HCT116 (cell line): ENCODE results near the gene DUSP16. TPM values are rescaled to one million over a fixed set of nuclear protein-coding genes. Genes with fewer than 3 reads are reported as not detected.

ENCODE experiments used
- ATAC-seq: fragments of 200-7000 bp; cut with Tn5 transposase; 2 replicates; pipeline ENCODE4 v1.9.1; 2020; ENCODE audit warnings: mild to moderate bottlenecking, moderate library complexity
- BruUV-seq: library from RNA; stranded (reverse); fragments of 400-500 nt; replicated peaks from 2 replicates; lab custom pipeline; 2021; lab: Mats Ljungman, UMichigan
- CTCF ChIA-PET: fragments of 300-600 bp; sonication (Branson Sonifier 250); formaldehyde crosslinking; loops from one replicate; lab custom pipeline; 2021; ENCODE audit warnings: antibody characterized with exemption; lab: Charles Lee
- POLR2A ChIA-PET: fragments of 300-600, 350-600 bp; sonication (Branson Sonifier 250); formaldehyde crosslinking; loops from one replicate; lab custom pipeline; 2021; ENCODE audit warnings: antibody characterized with exemption; lab: Charles Lee
- RAD21 ChIA-PET, 2 experiments: fragments of 300-600 bp; sonication (Branson Sonifier 250); formaldehyde crosslinking; loops; one replicate each; lab custom pipeline; 2023; ENCODE audit warnings: low total read pairs in 2 of 2; ENCODE audit not compliant: uncharacterized antibody in 2 of 2, unreplicated experiment in 2 of 2, low non-redundant PET in 1 of 2; lab: Charles Lee
- DNase-seq: peaks from one replicate; pipeline ENCODE4 v3.0.0-alpha.2; 2010; ENCODE audit warnings: low read depth, low spot score
- H2AFZ ChIP-seq: fragments of 200-600 bp; shearing (Covaris generic), sonication (generic); 2 replicates; pipeline ENCODE4 v1.6.1; 2017; ENCODE audit warnings: low read depth, mixed run types, mixed read lengths, antibody characterized with exemption, low read length; ENCODE audit not compliant: poor library complexity, severe bottlenecking
- H3K27ac ChIP-seq: 2 replicates; pipeline ENCODE4 v1.5.1; 2012; ENCODE audit warnings: low read depth, low read length
- H3K27me3 ChIP-seq: fragments of 200-600 bp; sonication (generic); 2 replicates; pipeline ENCODE4 v1.6.1; 2016; ENCODE audit warnings: mixed run types, low read length, mixed read lengths; ENCODE audit not compliant: insufficient read depth
- H3K36me3 ChIP-seq, 2 experiments: fragments of 200-500 bp in 1 of 2; fragments of 200-600 bp in 1 of 2; sonication (Bioruptor generic) in 1 of 2; sonication (generic) in 1 of 2; 2 replicates each; pipeline versions ENCODE4 v1.5.1 to v1.6.1; 2014 to 2016; ENCODE audit warnings: low read length in 2 of 2, inconsistent platforms in 1 of 2, mixed read lengths in 1 of 2, mixed run types in 1 of 2; ENCODE audit not compliant: insufficient read depth in 2 of 2, control insufficient read depth in 1 of 2
- H3K4me1 ChIP-seq, 2 experiments: fragments of 200-600 bp in 1 of 2; sonication (generic) in 1 of 2; 2 replicates each; pipeline versions ENCODE4 v1.5.1 to v1.6.1; 2012 to 2017; ENCODE audit warnings: low read length in 2 of 2, inconsistent platforms in 1 of 2, mild to moderate bottlenecking in 1 of 2, mixed read lengths in 1 of 2, mixed run types in 1 of 2, moderate library complexity in 1 of 2; ENCODE audit not compliant: insufficient read depth in 2 of 2, control insufficient read depth in 1 of 2
- H3K4me2 ChIP-seq: fragments of 200-600 bp; sonication (generic); 2 replicates; pipeline ENCODE4 v1.6.1; 2017; ENCODE audit warnings: mixed run types, low read length, mixed read lengths
- H3K4me3 ChIP-seq, 2 experiments: fragments of 200-600 bp in 1 of 2; sonication (generic) in 1 of 2; replicated peaks in 1 of 2; 2 replicates each; pipeline ENCODE4 v1.5.1; 2011 to 2016; ENCODE audit warnings: low read length in 2 of 2, control low read depth in 1 of 2, low read depth in 1 of 2, mild to moderate bottlenecking in 1 of 2, mixed read lengths in 1 of 2, mixed run types in 1 of 2
- H3K79me2 ChIP-seq: fragments of 200-600 bp; sonication (generic); 2 replicates; pipeline ENCODE4 v1.6.1; 2017; ENCODE audit warnings: mild to moderate bottlenecking, mixed run types, low read length, moderate library complexity, mixed read lengths; ENCODE audit not compliant: insufficient read depth
- H3K9ac ChIP-seq: fragments of 200-600 bp; sonication (generic); 2 replicates; pipeline ENCODE4 v1.6.1; 2016; ENCODE audit warnings: low read length, mixed read lengths
- H3K9me2 ChIP-seq: fragments of 200-600 bp; sonication (generic), shearing (Covaris generic); 2 replicates; pipeline ENCODE4 v1.6.1; 2017; ENCODE audit warnings: mixed run types, mild to moderate bottlenecking, moderate library complexity; ENCODE audit not compliant: insufficient read depth
- H3K9me3 ChIP-seq, 2 experiments: fragments of 200-500 bp in 1 of 2; fragments of 200-600 bp in 1 of 2; sonication (Bioruptor generic) in 1 of 2; sonication (generic) in 1 of 2; 2 replicates each; pipeline ENCODE4 v1.6.1; 2014 to 2017; ENCODE audit warnings: low read length in 2 of 2, mixed read lengths in 2 of 2, inconsistent platforms in 1 of 2, low read depth in 1 of 2, mild to moderate bottlenecking in 1 of 2, mixed run types in 1 of 2, moderate library complexity in 1 of 2; ENCODE audit not compliant: control insufficient read depth in 1 of 2, insufficient read depth in 1 of 2
- H4K20me1 ChIP-seq: fragments of 200-600 bp; sonication (generic), shearing (Covaris generic); 2 replicates; pipeline ENCODE4 v1.6.1; 2017; ENCODE audit warnings: mixed run types, mild to moderate bottlenecking, moderate library complexity; ENCODE audit not compliant: insufficient read depth
- CBX3 ChIP-seq: IDR thresholded peaks from 2 replicates; pipeline ENCODE4 v1.6.1; 2012; ENCODE audit warnings: low read depth
- CEBPB ChIP-seq: IDR thresholded peaks from 2 replicates; pipeline ENCODE4 v1.6.1; 2012; ENCODE audit warnings: low read depth
- EGR1 ChIP-seq: IDR thresholded peaks from 2 replicates; pipeline ENCODE4 v1.6.1; 2012; ENCODE audit warnings: low read depth
- ELF1 ChIP-seq: IDR thresholded peaks from 2 replicates; pipeline ENCODE4 v1.6.1; 2012; ENCODE audit warnings: low read depth, borderline replicate concordance
- EZH2 ChIP-seq: fragments of 200-600 bp; sonication (generic); IDR thresholded peaks from 2 replicates; pipeline ENCODE4 v1.6.1; 2017; ENCODE audit warnings: antibody characterized with exemption, mixed run types
- FOSL1 ChIP-seq: IDR thresholded peaks from 2 replicates; pipeline ENCODE4 v1.6.1; 2012; ENCODE audit warnings: low read depth
- JUND ChIP-seq: IDR thresholded peaks from 2 replicates; pipeline ENCODE4 v1.6.1; 2012
- POLR2A ChIP-seq: IDR thresholded peaks from 2 replicates; pipeline ENCODE4 v1.7.0; 2011; ENCODE audit warnings: borderline replicate concordance; ENCODE audit not compliant: insufficient read depth, insufficient read length; ENCODE audit errors: extremely low read depth
- POLR2AphosphoS5 ChIP-seq: IDR thresholded peaks from 2 replicates; pipeline ENCODE4 v1.6.1; 2011; ENCODE audit warnings: mild to moderate bottlenecking, low read depth, low read length, moderate library complexity
- RAD21 ChIP-seq: IDR thresholded peaks from 2 replicates; pipeline ENCODE4 v1.6.1; 2012; ENCODE audit warnings: low read depth, mild to moderate bottlenecking
- SIN3A ChIP-seq: IDR thresholded peaks from 2 replicates; pipeline ENCODE4 v1.6.1; 2012; ENCODE audit warnings: low read depth
- SP1 ChIP-seq: IDR thresholded peaks from 2 replicates; pipeline ENCODE4 v1.6.1; 2012; ENCODE audit warnings: low read depth
- SRF ChIP-seq: IDR thresholded peaks from 2 replicates; pipeline ENCODE4 v1.6.1; 2012; ENCODE audit warnings: low read depth
- TCF7L2 ChIP-seq: IDR thresholded peaks from 2 replicates; pipeline ENCODE4 v1.7.0; 2011; ENCODE audit warnings: borderline replicate concordance, inconsistent platforms; ENCODE audit not compliant: insufficient read depth, insufficient read length; ENCODE audit errors: extremely low read depth
- YY1 ChIP-seq: IDR thresholded peaks from 2 replicates; pipeline ENCODE4 v1.6.1; 2011; ENCODE audit warnings: low read length, low read depth, moderate library complexity, mild to moderate bottlenecking; ENCODE audit not compliant: insufficient replicate concordance; ENCODE audit errors: extremely low read depth
- ZFX ChIP-seq: fragments of 450-650 bp; IDR thresholded peaks from 2 replicates; pipeline ENCODE4 v1.6.1; 2017
- ZNF274 ChIP-seq: fragments of 200-500 bp; sonication (Bioruptor generic); IDR thresholded peaks from 2 replicates; pipeline ENCODE4 v1.6.1; 2014; ENCODE audit warnings: mild to moderate bottlenecking, low read depth, low read length, inconsistent platforms
- intact Hi-C: fragments of 100-400 bp; cut with micrococcal nuclease; formaldehyde crosslinking; loops from 2 replicates; pipeline ENCODE4 v1.10.0; 2022
- total RNA-seq: library from RNA; stranded (reverse); gene quantifications from one replicate; pipeline ENCODE4 v1.2.1, GENCODE V29; 2021; ENCODE audit not compliant: unreplicated experiment
- TF ChIP-seq, protein P1 (sequence below): IDR thresholded peaks from 2 replicates; pipeline ENCODE4 v1.6.1; 2011; ENCODE audit warnings: mild to moderate bottlenecking, low read length, moderate library complexity; ENCODE audit not compliant: insufficient replicate concordance; ENCODE audit errors: extremely low read depth
- TF ChIP-seq, protein P2 (sequence below), 3 experiments: fragments of 200-600 bp in 1 of 3; sonication (generic) in 1 of 3; IDR thresholded peaks in 2 of 3; conservative IDR thresholded peaks in 1 of 3; 2 replicates each; pipeline ENCODE4 v1.5.1; 2012 to 2017; ENCODE audit warnings: low read depth in 2 of 3, low read length in 2 of 3, antibody characterized with exemption in 1 of 3, borderline replicate concordance in 1 of 3, control low read depth in 1 of 3, mild to moderate bottlenecking in 1 of 3, mixed read lengths in 1 of 3, mixed run types in 1 of 3, moderate library complexity in 1 of 3; ENCODE audit not compliant: insufficient read depth in 1 of 3
- TF ChIP-seq, protein P3 (sequence below): IDR thresholded peaks from 2 replicates; pipeline ENCODE4 v1.6.1; 2012

DUSP16 gene
- total RNA-seq, 1 experiment from 2014 or later = 13.4 TPM

DNA sequence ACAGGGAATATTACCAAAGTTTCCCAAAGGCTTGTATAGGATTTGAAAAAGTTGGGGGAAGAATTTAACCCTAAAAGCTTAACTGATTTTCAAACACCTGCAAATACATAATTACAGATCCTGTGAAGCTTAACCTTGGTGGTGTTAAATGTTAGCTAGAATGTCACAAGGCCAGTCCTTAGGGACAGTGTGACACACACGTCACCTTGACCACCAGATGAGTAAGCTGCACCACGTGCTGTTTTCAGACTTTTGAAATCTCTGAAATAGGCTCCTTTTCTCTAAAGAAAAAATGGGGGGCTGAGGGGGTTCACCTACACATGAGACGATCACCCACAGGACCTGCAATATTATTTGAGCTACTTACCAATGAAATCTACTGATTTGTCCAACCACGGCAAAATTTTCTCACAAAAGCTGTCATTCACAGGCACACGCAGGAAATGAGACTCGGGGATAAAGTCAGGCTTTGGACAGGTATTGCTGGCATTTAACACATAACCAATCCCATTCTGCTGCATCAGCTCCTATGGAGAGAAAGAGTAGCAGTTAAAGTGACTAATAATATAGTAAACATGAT lies 75.9 kb downstream of the DUSP16 start:
- ChIA-PET CTCF (no interaction called here), RAD21 (interaction anchor here in 1 of 2 experiments (0.6 kb wide), 1 partner anchor 38 kb away, joined by 3 read pairs; no protein-coding TSS in a partner anchor), POLR2A (interaction anchor here (0.6 kb wide), 1 partner anchor 46 kb away, joined by 3 read pairs; no protein-coding TSS in a partner anchor)
- no peak overlapping the region for H2AFZ ChIP-seq
- no peak overlapping the region for H3K4me3 ChIP-seq
- intact Hi-C loops = no loop called here
- H3K36me3 ChIP-seq = no peaks in the 10 kb centered on the region; a peak in 1 of 4 replicates
- no peaks in the 10 kb centered on the region for H3K9me2 ChIP-seq
- no peaks in the 10 kb centered on the region for H3K79me2 ChIP-seq
- H3K9ac ChIP-seq = no peak overlapping the region
- H4K20me1 ChIP-seq = no peaks in the 10 kb centered on the region
- no TSS peak for BruUV-seq
- TF ChIP-seq JUND = no peak
- no peak for TF ChIP-seq SIN3A
- no peak for TF ChIP-seq POLR2AphosphoS5
- TF ChIP-seq EZH2 = no peak
- no peak for TF ChIP-seq YY1
- TF ChIP-seq, protein P1, sequence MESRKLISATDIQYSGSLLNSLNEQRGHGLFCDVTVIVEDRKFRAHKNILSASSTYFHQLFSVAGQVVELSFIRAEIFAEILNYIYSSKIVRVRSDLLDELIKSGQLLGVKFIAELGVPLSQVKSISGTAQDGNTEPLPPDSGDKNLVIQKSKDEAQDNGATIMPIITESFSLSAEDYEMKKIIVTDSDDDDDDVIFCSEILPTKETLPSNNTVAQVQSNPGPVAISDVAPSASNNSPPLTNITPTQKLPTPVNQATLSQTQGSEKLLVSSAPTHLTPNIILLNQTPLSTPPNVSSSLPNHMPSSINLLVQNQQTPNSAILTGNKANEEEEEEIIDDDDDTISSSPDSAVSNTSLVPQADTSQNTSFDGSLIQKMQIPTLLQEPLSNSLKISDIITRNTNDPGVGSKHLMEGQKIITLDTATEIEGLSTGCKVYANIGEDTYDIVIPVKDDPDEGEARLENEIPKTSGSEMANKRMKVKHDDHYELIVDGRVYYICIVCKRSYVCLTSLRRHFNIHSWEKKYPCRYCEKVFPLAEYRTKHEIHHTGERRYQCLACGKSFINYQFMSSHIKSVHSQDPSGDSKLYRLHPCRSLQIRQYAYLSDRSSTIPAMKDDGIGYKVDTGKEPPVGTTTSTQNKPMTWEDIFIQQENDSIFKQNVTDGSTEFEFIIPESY = no peak
- no peak for TF ChIP-seq SRF
- TF ChIP-seq CEBPB = no peak
- TF ChIP-seq TCF7L2 = no peak
- TF ChIP-seq, protein P2, sequence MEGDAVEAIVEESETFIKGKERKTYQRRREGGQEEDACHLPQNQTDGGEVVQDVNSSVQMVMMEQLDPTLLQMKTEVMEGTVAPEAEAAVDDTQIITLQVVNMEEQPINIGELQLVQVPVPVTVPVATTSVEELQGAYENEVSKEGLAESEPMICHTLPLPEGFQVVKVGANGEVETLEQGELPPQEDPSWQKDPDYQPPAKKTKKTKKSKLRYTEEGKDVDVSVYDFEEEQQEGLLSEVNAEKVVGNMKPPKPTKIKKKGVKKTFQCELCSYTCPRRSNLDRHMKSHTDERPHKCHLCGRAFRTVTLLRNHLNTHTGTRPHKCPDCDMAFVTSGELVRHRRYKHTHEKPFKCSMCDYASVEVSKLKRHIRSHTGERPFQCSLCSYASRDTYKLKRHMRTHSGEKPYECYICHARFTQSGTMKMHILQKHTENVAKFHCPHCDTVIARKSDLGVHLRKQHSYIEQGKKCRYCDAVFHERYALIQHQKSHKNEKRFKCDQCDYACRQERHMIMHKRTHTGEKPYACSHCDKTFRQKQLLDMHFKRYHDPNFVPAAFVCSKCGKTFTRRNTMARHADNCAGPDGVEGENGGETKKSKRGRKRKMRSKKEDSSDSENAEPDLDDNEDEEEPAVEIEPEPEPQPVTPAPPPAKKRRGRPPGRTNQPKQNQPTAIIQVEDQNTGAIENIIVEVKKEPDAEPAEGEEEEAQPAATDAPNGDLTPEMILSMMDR (IDR thresholded peaks at IDR 0.05 in 2 of 3, conservative IDR thresholded peaks at IDR 0.05 in 1 of 3; ENCODE audit: borderline replicate concordance in 1 of 3, insufficient read depth in 1 of 3, low read depth in 2 of 3, low read length in 2 of 3) = no peak
- TF ChIP-seq RAD21 = no peak
- TF ChIP-seq ZFX = no peak
- TF ChIP-seq, protein P3, sequence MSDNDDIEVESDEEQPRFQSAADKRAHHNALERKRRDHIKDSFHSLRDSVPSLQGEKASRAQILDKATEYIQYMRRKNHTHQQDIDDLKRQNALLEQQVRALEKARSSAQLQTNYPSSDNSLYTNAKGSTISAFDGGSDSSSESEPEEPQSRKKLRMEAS = no peak
- TF ChIP-seq ZNF274 = no peak
- TF ChIP-seq ELF1 = no peak
- no peak for TF ChIP-seq FOSL1
- no peak for TF ChIP-seq CBX3
- TF ChIP-seq SP1 = no peak
- TF ChIP-seq EGR1 = no peak
- TF ChIP-seq POLR2A = no peak
- no peaks in the 10 kb centered on the region for H3K27me3 ChIP-seq
- DNase-seq = no peak
- no peak overlapping the region for H3K27ac ChIP-seq
- no peaks in the 10 kb centered on the region for H3K9me3 ChIP-seq
- H3K4me2 ChIP-seq = no peak overlapping the region
- no peak for ATAC-seq
- H3K4me1 ChIP-seq = no peaks in the 10 kb centered on the region
